HG03558 (cell line): ENCODE measurements around the gene PRODH2.
"Not testable (repeated sequence)": the region's sequence is repeated elsewhere in the genome, so short reads cannot be mapped to it uniquely, and the experiment has no call there.

ENCODE experiments used
- ATAC-seq: cut with Tn5 transposase; IDR thresholded peaks from one replicate; pipeline ENCODE4 v1.9.1; 2021; ENCODE audit warnings: moderate number of reproducible peaks; ENCODE audit not compliant: unreplicated experiment; ENCODE audit errors: extremely low read depth

PRODH2 gene

GRCh38 chr19:35805526-35806102 is 7.0 kb downstream of the PRODH2 start:
- no peak for ATAC-seq

GRCh38 chr19:35801828-35802227 is 10.8 kb downstream of the PRODH2 start:
- ATAC-seq = no peak

GRCh38 chr19:35797663-35798062 is 15.0 kb downstream of the PRODH2 start:
- no peak for ATAC-seq

GRCh38 chr19:35796645-35797542 is 15.8 kb downstream of the PRODH2 start:
- no peak for ATAC-seq

- ATAC-seq = not testable (repeated sequence)
Measured at GRCh38 chr19:35795564-35795963, 17.1 kb downstream of the PRODH2 start.

- ATAC-seq = no peak
Measured at GRCh38 chr19:35793381-35794165, 19.1 kb downstream of the PRODH2 start.

- ATAC-seq = no peak
Measured at GRCh38 chr19:35792888-35793287, 19.8 kb downstream of the PRODH2 start.

GRCh38 chr19:35792312-35792711 is 20.3 kb downstream of the PRODH2 start:
- ATAC-seq = no peak

GRCh38 chr19:35791814-35792279 is 20.8 kb downstream of the PRODH2 start:
- ATAC-seq = no peak

- no peak for ATAC-seq
Measured at GRCh38 chr19:35790981-35791813, 21.4 kb downstream of the PRODH2 start.

GRCh38 chr19:35789978-35790944 is 22.4 kb downstream of the PRODH2 start:
- no peak for ATAC-seq

- no peak for ATAC-seq
Measured at GRCh38 chr19:35789195-35789977, 23.3 kb downstream of the PRODH2 start.

GRCh38 chr19:35788205-35788960 is 24.3 kb downstream of the PRODH2 start:
- no peak for ATAC-seq

GRCh38 chr19:35787227-35787799 is 25.3 kb downstream of the PRODH2 start:
- no peak for ATAC-seq

GRCh38 chr19:35786299-35787160 is 26.1 kb downstream of the PRODH2 start:
- no peak for ATAC-seq

GRCh38 chr19:35785339-35785627 is 27.4 kb downstream of the PRODH2 start:
- ATAC-seq = no peak
